Measurements from ENCODE around the gene PTPRM.
"Not testable (repeated sequence)": the region's sequence is repeated elsewhere in the genome, so short reads cannot be mapped to it uniquely, and the experiment has no call there.

Gene PTPRM

GRCh38 chr18:8030201-8030600 lies 463.1 kb downstream of the PTPRM start:
- no peak for DNase-seq

GRCh38 chr18:8031496-8031895 lies 464.4 kb downstream of the PTPRM start:
- DNase-seq = no peak

- no peak for DNase-seq
Measured at GRCh38 chr18:8034674-8035073, 467.6 kb downstream of the PTPRM start.

GRCh38 chr18:8036551-8036950 lies 469.4 kb downstream of the PTPRM start:
- DNase-seq = no peak

- DNase-seq = no peak
Measured at GRCh38 chr18:8037296-8037695, 470.2 kb downstream of the PTPRM start.

GRCh38 chr18:8040021-8040420 lies 472.9 kb downstream of the PTPRM start:
- DNase-seq = no peak

- no peak for DNase-seq
Measured at GRCh38 chr18:8041526-8042111, 474.5 kb downstream of the PTPRM start.

GRCh38 chr18:8044004-8044403 lies 476.9 kb downstream of the PTPRM start:
- no peak for DNase-seq

GRCh38 chr18:8045160-8045883 lies 478.2 kb downstream of the PTPRM start:
- DNase-seq = no peak

- DNase-seq = peak; percentile 25
Measured at GRCh38 chr18:8045884-8046281, 478.8 kb downstream of the PTPRM start.

- no peak for DNase-seq
Measured at GRCh38 chr18:8046441-8046840, 479.3 kb downstream of the PTPRM start.

- DNase-seq = no peak
Measured at GRCh38 chr18:8049147-8049546, 482.0 kb downstream of the PTPRM start.

- no peak for DNase-seq
Measured at GRCh38 chr18:8050616-8051329, 483.7 kb downstream of the PTPRM start.

- no peak for DNase-seq
Measured at GRCh38 chr18:8051453-8051852, 484.3 kb downstream of the PTPRM start.

- DNase-seq = no peak
Measured at GRCh38 chr18:8052237-8052701, 485.2 kb downstream of the PTPRM start.

GRCh38 chr18:8056723-8057122 lies 489.6 kb downstream of the PTPRM start:
- no peak for DNase-seq

- not testable (repeated sequence) for DNase-seq
Measured at GRCh38 chr18:8063152-8063551, 496.0 kb downstream of the PTPRM start.

- DNase-seq = no peak
Measured at GRCh38 chr18:8063733-8064132, 496.6 kb downstream of the PTPRM start.

GRCh38 chr18:8065284-8065683 lies 498.2 kb downstream of the PTPRM start:
- no peak for DNase-seq

GRCh38 chr18:8065773-8066172 lies 498.7 kb downstream of the PTPRM start:
- no peak for DNase-seq

GRCh38 chr18:8069708-8070107 lies 502.6 kb downstream of the PTPRM start:
- no peak for DNase-seq

- DNase-seq = no peak
Measured at GRCh38 chr18:8073167-8073566, 506.1 kb downstream of the PTPRM start.

GRCh38 chr18:8080092-8080491 lies 513.0 kb downstream of the PTPRM start:
- no peak for DNase-seq

- DNase-seq = no peak
Measured at GRCh38 chr18:8081267-8081666, 514.2 kb downstream of the PTPRM start.
